ENCODE data around the gene RUVBL2. TPM values are rescaled to one million over a fixed set of nuclear protein-coding genes. Genes with fewer than 3 reads are reported as not detected.

The RUVBL2 gene
- 174 and 177 TPM in 2 replicates for total RNA-seq

DNA sequence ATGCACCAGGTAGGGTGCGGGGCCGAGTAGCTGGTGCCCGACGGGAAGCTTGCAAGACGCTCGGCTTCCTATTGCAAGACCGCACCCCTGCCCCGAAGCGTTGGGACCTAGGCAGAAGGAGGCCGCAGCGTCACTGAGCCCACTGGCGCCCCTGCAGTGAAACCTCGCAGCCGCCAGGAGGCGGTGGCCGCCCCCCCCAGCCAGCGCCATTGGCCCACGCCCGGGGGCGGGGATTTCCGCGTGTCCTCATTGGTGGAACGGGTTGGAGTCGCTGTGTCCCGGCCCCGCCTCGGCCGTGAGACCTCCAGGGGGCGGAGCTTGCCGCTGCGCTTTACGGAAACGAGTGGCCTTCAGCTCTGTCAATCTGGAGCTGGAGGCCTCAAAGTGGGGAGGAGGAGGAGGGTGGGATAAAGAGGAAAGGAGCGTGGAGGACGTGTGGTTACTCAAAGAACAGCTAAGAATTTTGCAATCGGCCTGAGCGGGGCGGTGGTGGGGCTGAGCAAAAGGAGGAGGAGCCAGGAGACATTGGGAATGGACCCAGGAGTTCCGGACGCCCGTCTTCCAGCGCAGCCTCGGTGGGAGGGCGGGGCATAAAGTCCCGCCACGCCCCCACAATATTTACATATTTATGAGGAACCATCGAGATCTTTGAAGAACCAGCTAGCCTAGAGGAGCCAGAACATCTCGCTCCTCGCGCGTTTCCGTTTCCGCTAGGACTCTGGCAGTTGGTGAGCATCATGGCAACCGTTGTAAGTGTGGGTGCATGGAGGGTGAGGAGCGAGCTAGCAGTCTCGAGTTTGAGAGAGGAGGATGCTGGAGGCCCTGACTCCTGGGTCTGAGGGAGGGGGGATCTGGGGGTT lies at the start of gene RUVBL2, which contains the start of gene GYS1:
Gene RUVBL2, plus strand, starts transcription at position 713 of the 860 bp plus-strand sequence. Its CDS starts 25 bp downstream, at position 738.
Gene GYS1, minus strand, starts transcription at position 135 of the 860 bp plus-strand sequence. CDS start 197 bp downstream, outside the sequence.
- peak; percentile 96 for TF ChIP-seq CTCF (IDR thresholded peaks at IDR 0.05; ENCODE audit: insufficient read depth, low read length, poor library complexity, severe bottlenecking)
- DNase-seq (ENCODE audit: low read depth), result peak; percentile 97
- no peaks in the 10 kb centered on the region for H3K36me3 ChIP-seq (ENCODE audit: control insufficient read depth, insufficient read depth, low read length)
- H3K4me3 ChIP-seq (ENCODE audit: low read depth, low read length), result peak within 1 kb of the TSS; percentile 81
- H3K27me3 ChIP-seq (ENCODE audit: control insufficient read depth, insufficient read depth, low read length), result no peaks in the 10 kb centered on the region

DNA sequence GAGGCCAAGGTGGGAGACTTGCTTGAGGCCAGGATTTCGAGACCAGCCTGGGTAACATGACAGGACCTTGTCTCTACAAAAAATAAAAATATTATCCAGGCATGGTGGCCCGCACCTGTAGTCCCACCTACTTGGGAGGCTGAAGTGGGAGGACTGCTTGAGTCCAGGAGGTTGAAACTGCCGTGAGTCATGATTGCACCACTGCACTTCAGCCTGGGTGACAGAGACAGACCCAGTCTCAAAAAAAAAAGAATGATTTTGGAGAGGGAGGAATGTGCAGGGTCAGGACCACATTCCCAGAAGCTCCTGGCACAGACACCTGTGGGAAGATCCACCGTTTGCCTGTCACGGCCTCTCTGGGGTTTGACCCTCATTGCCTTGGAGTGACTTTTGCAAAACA lies 48.3 kb upstream of the RUVBL2 start:
- Histone ChIP-seq H3K27me3 (ENCODE audit: control insufficient read depth, insufficient read depth, low read length) (no peaks in the 10 kb centered on the region), H3K36me3 (ENCODE audit: control insufficient read depth, insufficient read depth, low read length) (no peaks in the 10 kb centered on the region), H3K4me3 (ENCODE audit: low read depth, low read length) (no peak overlapping the region)
- TF ChIP-seq CTCF (IDR thresholded peaks at IDR 0.05; ENCODE audit: insufficient read depth, low read length, poor library complexity, severe bottlenecking), result no peak
- DNase-seq (ENCODE audit: low read depth), result no peak

- Histone ChIP-seq H3K4me3 (ENCODE audit: low read depth, low read length) (no peak overlapping the region), H3K36me3 (ENCODE audit: control insufficient read depth, insufficient read depth, low read length) (no peaks in the 10 kb centered on the region), H3K27me3 (ENCODE audit: control insufficient read depth, insufficient read depth, low read length) (no peaks in the 10 kb centered on the region)
- TF ChIP-seq CTCF (IDR thresholded peaks at IDR 0.05; ENCODE audit: insufficient read depth, low read length, poor library complexity, severe bottlenecking), result no peak
- DNase-seq (ENCODE audit: low read depth), result no peak
These were observed 47.9 kb upstream of the RUVBL2 start for GRCh38 chr19:48945817-48946216.

- no peak for DNase-seq (ENCODE audit: low read depth)
- H3K36me3 ChIP-seq (ENCODE audit: control insufficient read depth, insufficient read depth, low read length), result no peaks in the 10 kb centered on the region
- H3K27me3 ChIP-seq (ENCODE audit: control insufficient read depth, insufficient read depth, low read length), result no peaks in the 10 kb centered on the region
- no peak for TF ChIP-seq CTCF (IDR thresholded peaks at IDR 0.05; ENCODE audit: insufficient read depth, low read length, poor library complexity, severe bottlenecking)
- H3K4me3 ChIP-seq (ENCODE audit: low read depth, low read length), result no peak overlapping the region
These were observed 47.0 kb upstream of the RUVBL2 start for GRCh38 chr19:48946463-48947257.

DNA sequence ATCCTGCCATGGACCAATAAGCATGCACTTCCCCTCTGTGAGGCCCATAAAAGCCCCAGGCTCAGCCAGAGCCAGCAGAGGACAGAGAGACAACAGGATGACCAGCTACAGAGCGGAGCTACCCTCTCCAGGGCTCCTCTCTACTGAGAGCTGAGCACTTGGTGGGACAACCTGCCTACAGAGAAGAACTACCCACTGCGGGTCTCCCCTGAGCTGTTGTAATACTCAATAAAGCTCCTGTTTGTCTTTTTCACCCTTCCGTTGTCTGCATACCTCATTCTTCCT lies 46.5 kb upstream of the RUVBL2 start:
- no peaks in the 10 kb centered on the region for H3K36me3 ChIP-seq (ENCODE audit: control insufficient read depth, insufficient read depth, low read length)
- no peak overlapping the region for H3K4me3 ChIP-seq (ENCODE audit: low read depth, low read length)
- TF ChIP-seq CTCF (IDR thresholded peaks at IDR 0.05; ENCODE audit: insufficient read depth, low read length, poor library complexity, severe bottlenecking), result no peak
- no peak for DNase-seq (ENCODE audit: low read depth)
- H3K27me3 ChIP-seq (ENCODE audit: control insufficient read depth, insufficient read depth, low read length), result no peaks in the 10 kb centered on the region

All from kidney epithelial cell (primary cell).